Muscle of back (tissue), 11 donors: ENCODE data around the gene MYO3B. TPM values are rescaled to one million over a fixed set of nuclear protein-coding genes. Genes with fewer than 3 reads are reported as not detected.

Source experiments
- DNase-seq, 3 donors: peaks; one replicate each; pipeline versions ENCODE4 v3.0.0 to v3.0.0-alpha.2; 2013
- polyA plus RNA-seq, 10 donors: library from polyadenylated mRNA; unstranded; fragments of 120-200 nt; gene quantifications; one replicate each; pipeline ENCODE4 v1.2.1, GENCODE V29; 2013; ENCODE audit not compliant: insufficient read length in 10 of 10

MYO3B gene
- polyA plus RNA-seq, 10 donors: 0.07 to 1.1 (median 0.16) TPM

DNA sequence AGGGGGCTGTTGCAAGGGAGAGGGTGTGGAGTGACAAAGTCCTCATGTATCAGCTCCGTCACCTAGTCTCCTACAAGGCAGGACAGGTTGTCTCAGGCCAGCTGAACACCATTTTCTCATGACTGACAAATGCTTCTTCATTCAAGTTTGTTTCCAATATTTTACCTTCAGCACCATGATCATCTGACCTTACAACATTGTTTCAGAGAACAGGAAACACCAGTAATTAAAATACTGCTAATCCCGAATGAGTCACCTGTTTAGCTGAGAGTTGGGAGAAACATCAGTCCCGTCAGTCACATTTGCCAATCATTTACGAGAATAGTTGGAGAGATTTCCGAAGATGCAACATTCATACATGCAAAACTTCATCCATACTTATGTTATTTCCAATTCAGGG is 511.5 kb downstream of the MYO3B start:
- no peak for DNase-seq

DNA sequence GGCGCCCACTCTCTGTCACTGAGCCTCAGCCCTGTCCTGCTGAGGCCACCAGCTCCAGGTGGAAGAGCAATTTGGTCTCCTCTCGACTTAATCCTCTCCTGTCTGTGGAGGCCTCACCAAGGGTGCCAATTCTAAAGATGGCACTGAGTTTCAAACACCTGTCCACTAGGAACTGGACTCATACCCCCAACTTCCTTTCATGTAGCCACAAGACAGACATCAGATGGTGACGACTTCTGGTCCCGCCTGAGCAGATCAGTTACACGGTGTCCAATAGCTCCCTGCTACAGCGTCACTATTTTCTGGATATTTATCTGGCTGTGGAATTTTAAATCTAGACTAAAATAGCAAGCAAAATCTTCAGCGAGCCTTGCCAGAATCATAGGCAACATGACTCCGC is 512.7 kb downstream of the MYO3B start:
- DNase-seq: peak in 1 of 3 donors; percentile 23

DNA sequence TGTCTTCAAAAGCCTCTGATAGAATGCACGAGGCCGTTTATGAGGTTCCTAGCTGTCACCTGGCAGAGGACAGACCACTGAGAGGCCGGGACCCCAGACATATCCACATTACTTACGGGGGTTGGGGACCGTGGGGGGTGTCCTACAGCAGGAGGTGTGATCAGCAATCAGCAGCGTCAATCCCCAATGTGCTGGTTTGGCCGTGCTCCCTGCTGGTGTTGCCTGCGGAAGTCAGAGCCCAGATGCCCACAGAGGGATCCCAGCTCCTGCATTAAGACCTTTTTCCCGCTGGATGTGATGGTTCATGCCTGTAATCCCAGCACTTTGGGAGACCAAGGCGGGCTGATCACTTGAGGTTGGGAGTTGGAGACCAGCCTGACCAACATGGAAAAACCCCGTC is 516.4 kb downstream of the MYO3B start:
- no peak for DNase-seq

DNA sequence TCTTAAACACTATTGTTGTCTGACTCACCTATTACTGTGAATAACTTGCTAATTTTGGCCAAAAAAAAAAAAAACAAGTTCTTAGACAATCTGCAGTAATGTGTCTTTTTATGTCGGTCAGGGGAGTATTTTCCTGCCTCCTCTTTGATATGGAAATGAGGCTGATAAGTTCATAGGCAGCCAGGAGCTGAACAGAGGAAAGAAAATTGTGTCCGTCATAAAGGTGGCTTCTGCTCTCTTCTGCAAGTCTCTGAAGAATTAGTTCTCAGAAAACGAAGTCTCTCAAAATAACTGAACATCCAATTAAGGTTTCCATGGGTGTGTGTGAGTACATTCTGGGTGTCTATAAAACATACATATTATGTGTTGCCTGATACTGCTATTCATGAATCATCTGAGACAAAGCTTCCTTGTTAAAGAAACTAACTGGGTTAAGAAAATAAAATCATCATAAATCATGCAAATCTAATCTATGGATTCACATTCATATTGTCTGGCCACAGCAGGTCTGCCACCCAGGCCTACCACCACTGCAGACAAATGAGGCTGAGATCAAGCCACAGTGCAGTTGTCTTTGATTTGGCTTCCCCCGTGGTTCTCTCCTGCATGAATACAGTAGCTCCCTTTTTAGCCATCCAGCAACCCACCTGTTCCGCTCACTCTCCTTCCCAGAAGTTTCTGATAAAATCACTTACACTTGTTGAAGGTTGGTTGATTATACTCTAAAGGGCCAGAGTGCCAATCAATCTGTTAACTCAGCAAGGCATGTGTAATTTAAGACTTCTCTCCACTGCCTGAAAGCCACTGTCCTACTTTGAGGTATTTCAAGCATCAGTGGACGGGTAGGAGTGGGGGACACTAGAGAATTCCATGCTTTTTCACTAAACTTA is 517.8 kb downstream of the MYO3B start:
- no peak for DNase-seq

DNA sequence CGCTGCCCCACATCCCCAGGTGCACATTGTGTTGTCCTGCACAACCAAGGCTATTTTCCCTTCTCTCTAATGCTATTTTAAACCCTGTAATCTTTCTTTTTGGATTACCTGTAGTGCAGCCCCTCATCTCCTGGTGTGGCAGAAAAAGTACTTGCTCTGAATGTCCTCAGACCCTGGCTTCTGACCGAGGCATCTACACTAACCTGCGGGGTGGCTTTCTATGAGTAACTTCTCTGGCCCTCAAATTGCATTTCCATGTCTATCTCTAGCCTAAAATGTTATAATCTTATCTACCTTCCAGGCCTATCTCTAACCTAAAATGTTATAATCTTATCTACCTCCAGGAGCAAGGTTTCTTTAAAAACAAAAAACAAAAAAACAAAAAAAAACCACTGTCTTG is 519.0 kb downstream of the MYO3B start:
- DNase-seq: no peak

DNA sequence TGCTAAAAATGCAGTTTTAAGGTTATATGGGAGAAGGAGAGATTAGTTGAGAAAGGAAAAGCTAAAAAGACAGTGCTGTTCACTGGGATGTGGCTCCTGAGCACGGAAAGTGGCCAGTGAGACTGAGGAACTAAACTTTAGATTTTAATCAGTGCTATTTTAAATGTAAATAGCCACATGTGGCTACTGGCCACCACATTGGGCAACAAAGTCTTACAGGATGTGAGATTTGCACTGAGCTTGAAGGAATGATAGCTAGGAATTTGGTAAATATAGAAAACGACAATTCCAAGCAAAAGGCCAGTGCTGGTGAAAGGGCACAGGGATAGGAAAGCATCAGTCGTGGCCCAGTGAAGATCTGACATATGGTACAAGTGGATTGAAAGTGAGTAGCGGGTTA is 523.1 kb downstream of the MYO3B start:
- no peak for DNase-seq

DNA sequence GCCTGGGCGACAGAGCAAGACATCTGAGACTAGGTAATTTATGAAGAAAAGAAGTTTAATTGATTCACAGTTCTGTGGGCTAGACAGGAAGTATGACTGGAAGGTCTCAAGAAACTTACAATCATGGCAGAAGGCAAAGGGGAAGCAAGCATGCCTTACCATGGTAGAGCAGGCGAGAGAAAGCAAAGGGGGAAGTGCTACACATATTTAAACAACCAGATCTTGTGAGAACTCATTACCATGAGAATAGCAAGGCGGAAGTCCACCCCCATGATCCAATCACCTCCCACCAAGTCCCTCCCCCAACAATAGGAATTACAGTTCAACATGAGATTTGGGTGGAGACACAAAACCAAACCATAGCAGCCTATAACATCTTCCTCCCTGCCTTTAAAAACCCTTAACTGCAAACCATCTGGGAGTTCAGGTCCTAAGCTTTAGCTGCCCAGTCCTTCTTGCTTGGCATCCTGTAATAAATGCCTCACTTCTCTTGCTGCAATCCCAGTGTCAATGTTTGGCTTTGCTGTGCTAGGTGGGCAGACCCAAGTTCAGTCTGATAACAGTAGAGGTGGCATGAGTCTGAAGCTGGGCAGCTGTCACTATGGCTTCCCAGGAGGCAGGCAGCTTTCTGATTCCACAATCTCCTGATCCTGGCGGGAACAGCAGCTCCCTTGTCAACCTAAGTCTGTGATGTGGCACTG is 526.0 kb downstream of the MYO3B start:
- DNase-seq: no peak
